DOHH2 (cell line): ENCODE results near the gene ONECUT3.

Experiments
- H3F3A ChIP-seq: fragments of 200-600 bp; sonication (generic), shearing (Covaris generic); 2 replicates; pipeline ENCODE4 v1.6.0; 2016; ENCODE audit warnings: antibody characterized with exemption, mild to moderate bottlenecking; ENCODE audit not compliant: control insufficient read depth, insufficient read depth
- H3K27ac ChIP-seq: fragments of 200-600 bp; sonication (generic); 2 replicates; pipeline ENCODE4 v1.5.1; 2014; ENCODE audit warnings: low read depth, mild to moderate bottlenecking, low read length, moderate library complexity
- H3K27me3 ChIP-seq: fragments of 200-600 bp; sonication (generic); 2 replicates; pipeline ENCODE4 v1.6.1; 2014; ENCODE audit warnings: mild to moderate bottlenecking, low read length, mixed read lengths; ENCODE audit not compliant: control insufficient read depth
- H3K36me3 ChIP-seq: fragments of 200-600 bp; sonication (generic); 2 replicates; pipeline ENCODE4 v1.6.1; 2014; ENCODE audit warnings: mild to moderate bottlenecking, low read length, moderate library complexity, mixed read lengths; ENCODE audit not compliant: control insufficient read depth
- H3K4me1 ChIP-seq: fragments of 200-600 bp; sonication (generic); 2 replicates; pipeline ENCODE4 v1.6.1; 2014; ENCODE audit warnings: mild to moderate bottlenecking, low read length, mixed read lengths; ENCODE audit not compliant: control insufficient read depth
- H3K4me2 ChIP-seq: fragments of 200-600 bp; sonication (generic); 2 replicates; pipeline ENCODE4 v1.6.0; 2014; ENCODE audit warnings: mild to moderate bottlenecking, low read length, moderate library complexity
- H3K4me3 ChIP-seq: fragments of 200-600 bp; sonication (generic); 2 replicates; pipeline ENCODE4 v1.5.1; 2014; ENCODE audit warnings: mild to moderate bottlenecking, low read length, mixed read lengths
- H3K79me2 ChIP-seq: fragments of 200-600 bp; sonication (generic); 2 replicates; pipeline ENCODE4 v1.6.1; 2014; ENCODE audit warnings: mild to moderate bottlenecking, low read length, mixed read lengths; ENCODE audit not compliant: control insufficient read depth
- H3K9me2 ChIP-seq: fragments of 200-600 bp; sonication (generic); replicated peaks from 2 replicates; pipeline ENCODE4 v1.6.1; 2014; ENCODE audit warnings: mild to moderate bottlenecking, low read length, mixed read lengths; ENCODE audit not compliant: control insufficient read depth
- H3K9me3 ChIP-seq: fragments of 200-600 bp; sonication (generic); 2 replicates; pipeline ENCODE4 v1.6.1; 2014; ENCODE audit warnings: antibody characterized with exemption, low read length, mixed read lengths; ENCODE audit not compliant: control insufficient read depth, insufficient read depth
- H4K20me1 ChIP-seq: fragments of 200-600 bp; sonication (generic); 2 replicates; pipeline ENCODE4 v1.6.0; 2014; ENCODE audit warnings: low read depth, mild to moderate bottlenecking, antibody characterized with exemption, low read length, moderate library complexity; ENCODE audit not compliant: control insufficient read depth, insufficient read depth
- EZH2phosphoT487 ChIP-seq: fragments of 200-600 bp; sonication (generic); IDR thresholded peaks from 2 replicates; pipeline ENCODE4 v1.6.1; 2017; ENCODE audit warnings: borderline replicate concordance, mild to moderate bottlenecking, antibody characterized with exemption, low read length, moderate library complexity, mixed read lengths
- TF ChIP-seq, protein P1 (sequence below): fragments of 200-600 bp; sonication (generic); IDR thresholded peaks from one replicate; pipeline ENCODE4 v1.5.1; 2014; ENCODE audit warnings: antibody characterized with exemption, mild to moderate bottlenecking, low read depth, low read length; ENCODE audit not compliant: poor library complexity, severe bottlenecking

The ONECUT3 gene

DNA sequence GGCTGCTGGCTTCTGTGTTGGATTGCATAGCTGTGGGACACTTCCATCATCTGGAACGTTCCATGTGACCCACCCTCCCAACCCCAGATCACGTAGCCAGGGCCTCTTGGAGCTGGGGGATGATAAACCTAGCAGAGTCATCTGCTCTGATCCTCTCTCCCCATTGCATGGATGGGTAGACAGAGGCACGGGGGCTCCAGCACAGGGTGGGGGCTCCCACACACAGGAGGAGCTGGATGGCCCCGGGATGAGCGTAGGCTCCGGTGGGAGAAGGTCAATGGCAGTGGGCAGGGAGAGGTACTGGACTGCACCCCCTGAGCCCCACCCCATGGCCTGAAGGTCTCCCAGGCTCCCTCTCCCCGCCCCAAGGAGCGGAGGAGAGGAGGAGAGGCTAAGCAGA is 33.4 kb downstream of the ONECUT3 start:
- Histone ChIP-seq H3K4me2 (no peak overlapping the region), H3K79me2 (no peaks in the 10 kb centered on the region), H3K36me3 (no peaks in the 10 kb centered on the region), H3K4me1 (no peaks in the 10 kb centered on the region), H3K27ac (no peak overlapping the region), H3F3A (no peaks in the 10 kb centered on the region), H3K4me3 (no peak overlapping the region), H4K20me1 (no peaks in the 10 kb centered on the region), H3K9me2 (no peaks in the 10 kb centered on the region), H3K9me3 (peaks cover 18% of the 10 kb centered on the region), H3K27me3 (0 out of 2 replicates have a peak, but pooled peaks cover 3% of the 10 kb centered on the region)
- TF ChIP-seq EZH2phosphoT487, result no peak
- TF ChIP-seq, protein P1, sequence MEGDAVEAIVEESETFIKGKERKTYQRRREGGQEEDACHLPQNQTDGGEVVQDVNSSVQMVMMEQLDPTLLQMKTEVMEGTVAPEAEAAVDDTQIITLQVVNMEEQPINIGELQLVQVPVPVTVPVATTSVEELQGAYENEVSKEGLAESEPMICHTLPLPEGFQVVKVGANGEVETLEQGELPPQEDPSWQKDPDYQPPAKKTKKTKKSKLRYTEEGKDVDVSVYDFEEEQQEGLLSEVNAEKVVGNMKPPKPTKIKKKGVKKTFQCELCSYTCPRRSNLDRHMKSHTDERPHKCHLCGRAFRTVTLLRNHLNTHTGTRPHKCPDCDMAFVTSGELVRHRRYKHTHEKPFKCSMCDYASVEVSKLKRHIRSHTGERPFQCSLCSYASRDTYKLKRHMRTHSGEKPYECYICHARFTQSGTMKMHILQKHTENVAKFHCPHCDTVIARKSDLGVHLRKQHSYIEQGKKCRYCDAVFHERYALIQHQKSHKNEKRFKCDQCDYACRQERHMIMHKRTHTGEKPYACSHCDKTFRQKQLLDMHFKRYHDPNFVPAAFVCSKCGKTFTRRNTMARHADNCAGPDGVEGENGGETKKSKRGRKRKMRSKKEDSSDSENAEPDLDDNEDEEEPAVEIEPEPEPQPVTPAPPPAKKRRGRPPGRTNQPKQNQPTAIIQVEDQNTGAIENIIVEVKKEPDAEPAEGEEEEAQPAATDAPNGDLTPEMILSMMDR, result no peak

GRCh38 chr19:1787116-1787515 is 33.8 kb downstream of the ONECUT3 start:
- Histone ChIP-seq H3K36me3 (no peaks in the 10 kb centered on the region), H3F3A (no peaks in the 10 kb centered on the region), H3K79me2 (no peaks in the 10 kb centered on the region), H3K27me3 (0 out of 2 replicates have a peak, but pooled peaks cover 3% of the 10 kb centered on the region), H3K9me2 (no peaks in the 10 kb centered on the region), H3K27ac (no peak overlapping the region), H4K20me1 (no peaks in the 10 kb centered on the region), H3K9me3 (peaks cover 14% of the 10 kb centered on the region; the same call in 1 of the 2 replicates), H3K4me1 (no peaks in the 10 kb centered on the region), H3K4me3 (no peak overlapping the region), H3K4me2 (no peak overlapping the region)
- TF ChIP-seq EZH2phosphoT487, result no peak
- TF ChIP-seq, protein P1, result no peak

DNA sequence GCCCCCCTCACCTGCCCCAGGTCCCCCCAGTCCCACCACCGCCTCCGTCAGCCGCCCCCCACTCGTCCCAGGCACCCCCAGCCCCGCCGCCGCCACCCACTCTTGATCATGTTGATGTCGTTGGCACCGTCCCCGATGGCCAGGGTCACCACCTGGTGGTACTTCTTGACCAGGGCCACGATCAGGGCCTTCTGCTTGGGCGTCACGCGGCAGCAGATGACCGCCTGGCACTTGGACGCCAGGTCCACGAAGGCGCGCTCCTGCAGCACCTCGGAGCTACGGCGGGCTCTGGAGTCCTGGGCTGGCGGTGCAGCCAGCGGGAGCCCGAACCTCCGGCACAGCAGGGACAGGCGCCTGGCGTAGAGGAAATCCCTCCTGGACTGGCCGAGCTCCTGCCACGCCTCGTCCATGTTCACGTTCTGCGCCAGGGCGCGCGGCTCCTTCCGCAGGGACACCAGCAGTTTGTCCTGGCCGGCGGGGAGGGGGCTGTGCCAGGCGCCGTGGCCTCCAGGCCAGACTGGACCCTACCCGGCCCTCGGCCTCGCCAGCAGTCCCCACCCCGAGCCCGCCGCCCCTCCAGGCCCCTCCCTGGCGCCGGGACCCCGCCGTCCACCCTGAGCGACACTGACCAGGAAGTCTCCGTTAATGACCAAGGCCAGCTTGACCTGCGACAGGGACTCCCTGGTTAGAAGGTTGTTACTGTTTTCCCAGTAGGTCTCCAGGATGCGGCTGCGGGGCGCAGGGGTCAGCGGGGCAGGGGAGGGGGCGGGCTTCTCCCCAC is 36.1 kb downstream of the ONECUT3 start:
- Histone ChIP-seq H3K27ac (no peak overlapping the region), H3K4me3 (no peak overlapping the region), H3K27me3 (no peaks in the 10 kb centered on the region), H3K9me2 (no peaks in the 10 kb centered on the region), H3F3A (no peaks in the 10 kb centered on the region), H3K9me3 (no peaks in the 10 kb centered on the region; the same call in 1 of the 2 replicates), H3K4me2 (no peak overlapping the region), H3K4me1 (no peaks in the 10 kb centered on the region), H4K20me1 (no peaks in the 10 kb centered on the region), H3K79me2 (no peaks in the 10 kb centered on the region), H3K36me3 (no peaks in the 10 kb centered on the region)
- TF ChIP-seq, protein P1, result no peak
- no peak for TF ChIP-seq EZH2phosphoT487
